Suprapubic skin (tissue), 4 donors: ENCODE measurements around the gene UBTD2.

Experiments
- CTCF ChIP-seq, 2 donors: fragments of 200-600 bp in 1 of 2; fragments of 450-650 bp in 1 of 2; sonication (generic) in 1 of 2; IDR thresholded peaks; one replicate each; pipeline ENCODE4 v1.5.1; 2016 to 2019; ENCODE audit warnings: antibody characterized with exemption in 2 of 2, mild to moderate bottlenecking in 1 of 2, moderate library complexity in 1 of 2
- EP300 ChIP-seq: sonication (generic); formaldehyde crosslinking; IDR thresholded peaks from one replicate; pipeline ENCODE4 v1.6.1; 2017; ENCODE audit warnings: antibody characterized with exemption
- POLR2A ChIP-seq, 2 donors: fragments of 450-650 bp; IDR thresholded peaks; one replicate each; pipeline ENCODE4 v1.6.1; 2017; ENCODE audit warnings: antibody characterized with exemption in 2 of 2, mild to moderate bottlenecking in 2 of 2, moderate library complexity in 2 of 2
- POLR2AphosphoS5 ChIP-seq, 3 donors: sonication (generic); formaldehyde crosslinking; IDR thresholded peaks; one replicate each; pipeline ENCODE4 v1.6.1; 2017; ENCODE audit warnings: antibody characterized with exemption in 3 of 3

GRCh38 chr5:172264815-172265395 is 18.7 kb downstream of the UBTD2 start:
- TF ChIP-seq POLR2A (IDR thresholded peaks at IDR 0.05) (no peak), CTCF (IDR thresholded peaks at IDR 0.05) (no peak), POLR2AphosphoS5 (IDR thresholded peaks at IDR 0.05) (no peak), EP300 (no peak)
